ENCODE data around the gene TOP2B.

TOP2B gene

GRCh38 chr3:25584011-25584789 lies 80.5 kb downstream of the TOP2B start:
- DNase-seq (ENCODE audit: low read depth in 2 of 2), result no peak

DNA sequence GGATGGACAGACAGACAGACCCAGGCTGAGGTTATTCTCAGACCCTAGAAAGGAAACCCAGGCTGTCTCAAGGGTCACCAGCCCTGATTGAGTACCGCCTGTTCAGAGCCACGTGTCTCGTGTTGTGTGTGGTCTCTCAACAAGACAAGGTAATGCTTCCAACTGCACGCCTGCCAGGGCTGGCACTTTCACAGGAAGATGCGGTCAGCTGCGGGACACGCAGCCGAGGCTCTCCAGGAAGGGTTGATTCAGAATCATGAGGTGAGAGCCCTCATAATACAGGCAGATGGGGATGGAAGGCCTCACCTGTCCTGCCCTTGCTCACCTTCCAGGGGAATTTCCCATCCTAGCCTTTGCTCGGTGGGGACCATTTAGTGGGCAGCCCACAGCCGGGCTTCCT lies 81.4 kb downstream of the TOP2B start:
- DNase-seq (ENCODE audit: low read depth in 2 of 2), result no peak

DNA sequence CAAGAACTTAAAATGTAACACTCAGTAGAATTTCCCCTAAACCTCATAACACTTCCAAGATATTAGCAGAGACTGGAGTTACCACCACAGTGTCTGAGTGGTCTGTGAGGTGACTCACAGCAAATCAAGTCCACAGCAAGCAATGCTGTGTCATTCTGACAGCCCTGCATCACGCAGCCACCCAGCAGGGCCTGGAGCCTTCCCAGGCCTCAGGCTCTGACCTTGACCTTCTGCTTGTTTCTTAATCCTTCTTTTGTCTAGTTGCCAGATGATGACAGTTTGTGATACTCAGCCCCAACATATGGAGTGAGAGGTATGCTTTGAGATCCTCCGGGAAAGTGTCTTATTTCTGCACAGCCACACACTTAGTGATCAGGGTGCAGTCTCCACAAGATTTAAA lies 82.5 kb downstream of the TOP2B start:
- DNase-seq (ENCODE audit: low read depth in 2 of 2), result no peak

GRCh38 chr3:25581823-25582222 lies 82.9 kb downstream of the TOP2B start:
- no peak for DNase-seq (ENCODE audit: low read depth in 2 of 2)

GRCh38 chr3:25581335-25581734 lies 83.4 kb downstream of the TOP2B start:
- no peak for DNase-seq (ENCODE audit: low read depth in 2 of 2)

DNA sequence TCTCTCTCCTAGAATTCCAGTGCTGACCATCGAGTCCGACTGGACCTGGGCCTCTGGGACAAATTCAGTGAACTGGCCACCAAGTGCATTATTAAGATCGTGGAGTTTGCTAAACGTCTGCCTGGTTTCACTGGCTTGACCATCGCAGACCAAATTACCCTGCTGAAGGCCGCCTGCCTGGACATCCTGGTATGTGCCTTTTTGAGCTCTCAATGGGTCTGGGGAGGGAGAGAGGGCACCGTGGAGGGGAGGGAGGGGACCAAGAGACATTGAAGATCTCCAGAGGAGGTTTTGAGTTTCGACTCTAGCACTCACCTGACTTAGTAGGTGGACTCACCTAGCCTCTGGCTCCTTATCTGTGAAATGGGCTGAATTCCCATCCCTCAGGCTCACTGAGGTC lies 84.2 kb downstream of the TOP2B start:
- no peak for DNase-seq (ENCODE audit: low read depth in 2 of 2)

DNA sequence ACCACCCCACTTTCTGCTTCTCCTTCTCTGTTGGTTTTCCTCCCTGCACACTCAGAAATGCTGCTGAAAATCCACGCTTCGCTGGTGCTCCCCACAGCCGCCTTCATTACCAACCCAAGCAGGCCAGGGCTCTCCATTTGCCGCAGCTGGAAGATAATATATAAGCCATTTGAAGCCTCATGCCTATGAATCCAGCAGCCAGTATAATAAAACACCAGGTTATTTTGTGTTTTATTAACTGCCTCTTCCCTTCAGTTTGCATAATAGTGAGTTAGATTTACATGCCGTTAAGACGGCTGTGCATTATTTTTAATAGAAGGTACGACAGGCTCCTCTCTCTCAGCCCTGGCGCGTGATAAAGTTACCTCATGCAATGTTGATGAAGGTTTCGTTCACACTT lies 86.6 kb downstream of the TOP2B start:
- DNase-seq (ENCODE audit: low read depth in 2 of 2), result no peak

DNA sequence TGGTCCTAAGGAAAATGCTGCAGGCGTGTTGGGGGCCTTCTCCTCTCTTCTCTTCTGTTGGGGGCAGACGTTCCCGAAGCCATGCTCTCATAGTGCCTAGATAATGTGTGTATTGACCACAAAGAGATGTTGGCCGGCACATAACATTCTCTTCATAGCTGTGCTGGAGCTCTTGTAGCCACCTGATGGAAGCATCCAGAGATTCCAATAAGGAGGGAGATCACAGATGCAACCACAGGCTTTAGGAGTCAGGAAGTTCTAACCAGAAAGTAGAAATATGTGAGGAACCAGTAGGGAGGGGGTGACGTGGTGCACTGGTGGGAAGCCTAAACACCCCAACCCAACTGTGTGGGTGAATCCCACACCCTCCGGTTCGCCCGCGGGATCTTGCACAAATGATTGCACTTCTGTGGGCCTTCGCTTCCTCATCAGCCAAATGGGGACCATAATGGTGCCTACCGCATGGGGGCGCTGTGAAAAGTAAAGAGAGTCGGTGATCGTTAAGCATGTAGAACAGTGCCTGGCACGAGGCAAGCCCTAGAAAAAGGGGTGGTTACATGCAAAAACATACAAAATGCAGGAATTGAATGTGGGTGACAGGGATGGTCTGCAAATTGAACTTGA lies 87.8 kb downstream of the TOP2B start:
- no peak for DNase-seq (ENCODE audit: low read depth in 2 of 2)

DNA sequence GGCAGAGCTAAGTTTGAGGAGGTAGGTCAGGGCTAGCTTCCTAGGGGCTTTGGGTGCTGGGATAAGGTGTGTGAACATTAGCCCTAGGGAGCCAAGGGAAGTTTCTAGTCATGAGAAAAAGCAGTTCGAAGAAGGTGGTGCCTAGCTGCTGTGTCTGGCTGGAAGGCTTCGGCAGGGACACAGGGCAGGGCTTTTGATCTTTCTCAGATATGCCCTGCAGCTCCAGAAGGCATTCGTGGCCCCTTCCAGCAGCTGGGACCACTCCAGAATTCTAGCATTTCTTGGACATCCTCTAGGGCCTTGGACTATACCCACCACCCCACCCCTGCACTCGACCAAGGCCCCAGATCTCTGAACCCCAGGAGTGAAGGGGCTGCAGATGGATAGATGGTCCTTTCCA lies 88.6 kb downstream of the TOP2B start:
- no peak for DNase-seq (ENCODE audit: low read depth in 2 of 2)

DNA sequence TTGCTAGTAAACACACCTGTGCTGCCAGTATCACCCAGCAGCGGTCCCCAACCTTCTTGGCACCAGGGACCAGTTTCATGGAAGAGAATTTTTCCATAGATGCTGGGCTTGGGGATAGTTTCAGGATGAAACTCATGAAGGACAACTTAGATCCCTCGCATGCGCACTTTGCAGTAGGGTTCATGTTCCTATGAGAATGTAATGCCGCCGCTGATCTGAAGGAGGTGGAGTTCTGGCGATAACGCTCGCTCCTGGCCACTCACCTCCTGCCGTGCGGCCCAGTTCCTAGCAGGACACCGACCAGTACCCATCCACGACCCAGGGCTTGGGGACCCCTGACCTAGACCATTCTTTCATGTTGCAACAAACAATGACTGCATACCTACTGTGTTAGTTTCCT lies 89.7 kb downstream of the TOP2B start:
- no peak for DNase-seq (ENCODE audit: low read depth in 2 of 2)

DNA sequence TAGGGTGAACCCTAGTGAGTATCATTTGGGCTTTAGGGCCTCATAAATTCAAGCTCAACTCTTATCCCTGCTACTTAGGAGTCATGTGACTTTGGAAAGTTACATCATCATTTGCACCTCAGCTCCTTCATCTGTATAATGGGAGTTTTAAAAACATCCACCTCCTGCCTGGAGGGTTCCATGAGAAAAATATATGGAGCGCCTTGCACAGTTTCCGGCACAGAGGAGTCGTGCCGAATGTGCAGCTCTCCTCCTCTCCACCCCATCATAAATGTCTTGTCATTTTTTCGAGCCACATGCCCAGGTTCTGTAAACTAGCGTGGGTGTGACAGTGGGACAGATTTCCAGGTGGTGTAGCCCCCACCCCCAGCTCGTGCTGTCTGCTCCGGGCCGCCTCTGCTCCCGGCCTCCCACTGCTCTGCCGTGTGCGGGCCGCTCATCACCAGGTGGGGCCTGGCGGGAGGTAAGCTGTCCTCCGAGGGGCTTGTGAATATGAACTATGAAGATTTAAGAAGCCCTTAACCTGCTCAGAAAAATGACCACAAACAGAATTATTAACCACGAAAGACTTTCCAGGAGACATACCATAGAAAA lies 90.4 kb downstream of the TOP2B start:
- DNase-seq (ENCODE audit: low read depth in 2 of 2), result no peak

GRCh38 chr3:25573386-25574171 lies 91.1 kb downstream of the TOP2B start:
- no peak for DNase-seq (ENCODE audit: low read depth in 2 of 2)

- DNase-seq (ENCODE audit: low read depth in 2 of 2), result no peak
Measured at GRCh38 chr3:25572919-25573385, 91.8 kb downstream of the TOP2B start.

- no peak for DNase-seq (ENCODE audit: low read depth in 2 of 2)
Measured at GRCh38 chr3:25572336-25572735, 92.4 kb downstream of the TOP2B start.

DNA sequence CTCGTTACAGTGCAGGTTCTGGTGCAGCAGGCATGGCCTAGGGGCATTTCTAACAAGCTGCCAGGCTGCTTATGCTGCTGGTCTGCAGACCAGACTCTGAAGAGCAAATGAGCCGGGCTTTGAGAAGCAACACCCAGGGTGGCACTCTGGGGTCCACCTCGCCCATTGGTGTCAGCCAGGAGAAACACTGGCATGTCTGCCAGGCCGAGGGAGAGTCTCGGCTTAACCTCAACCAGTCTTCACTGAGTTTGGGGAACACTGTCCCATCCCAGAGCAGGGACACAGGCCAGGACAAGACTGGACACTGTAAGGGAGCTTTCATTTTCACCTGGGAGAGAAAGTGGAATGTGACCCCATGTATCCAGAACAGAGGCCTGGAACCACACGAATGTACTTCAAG lies 93.4 kb downstream of the TOP2B start:
- DNase-seq (ENCODE audit: low read depth in 2 of 2), result no peak

DNA sequence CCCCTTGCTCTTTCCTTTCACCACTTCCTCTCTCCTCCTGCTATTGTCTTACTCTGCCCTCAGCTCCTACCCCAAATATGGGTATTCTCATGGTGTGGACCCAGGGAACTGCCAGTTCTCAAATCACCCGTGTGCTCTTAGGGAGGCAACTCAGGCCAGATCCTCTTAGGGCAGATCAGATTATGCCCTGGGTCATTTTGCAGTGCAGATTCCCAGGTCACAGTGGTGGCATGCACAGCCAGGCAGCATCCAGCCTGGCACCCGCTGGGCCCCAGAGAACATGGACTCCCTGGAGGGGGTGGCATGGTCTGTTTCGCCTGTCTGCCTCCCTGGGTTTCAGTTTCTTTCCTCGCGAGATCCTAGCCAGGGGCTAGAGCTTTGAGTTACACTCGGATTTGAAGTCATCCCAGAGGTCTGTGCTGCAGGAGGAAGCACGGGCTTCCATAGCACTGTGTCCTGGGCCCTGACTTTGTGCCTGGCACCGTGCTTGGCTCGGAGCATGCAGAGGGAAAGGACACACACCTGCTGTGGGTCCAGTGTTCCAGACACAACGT lies 96.1 kb downstream of the TOP2B start:
- DNase-seq (ENCODE audit: low read depth in 2 of 2), result no peak

DNA sequence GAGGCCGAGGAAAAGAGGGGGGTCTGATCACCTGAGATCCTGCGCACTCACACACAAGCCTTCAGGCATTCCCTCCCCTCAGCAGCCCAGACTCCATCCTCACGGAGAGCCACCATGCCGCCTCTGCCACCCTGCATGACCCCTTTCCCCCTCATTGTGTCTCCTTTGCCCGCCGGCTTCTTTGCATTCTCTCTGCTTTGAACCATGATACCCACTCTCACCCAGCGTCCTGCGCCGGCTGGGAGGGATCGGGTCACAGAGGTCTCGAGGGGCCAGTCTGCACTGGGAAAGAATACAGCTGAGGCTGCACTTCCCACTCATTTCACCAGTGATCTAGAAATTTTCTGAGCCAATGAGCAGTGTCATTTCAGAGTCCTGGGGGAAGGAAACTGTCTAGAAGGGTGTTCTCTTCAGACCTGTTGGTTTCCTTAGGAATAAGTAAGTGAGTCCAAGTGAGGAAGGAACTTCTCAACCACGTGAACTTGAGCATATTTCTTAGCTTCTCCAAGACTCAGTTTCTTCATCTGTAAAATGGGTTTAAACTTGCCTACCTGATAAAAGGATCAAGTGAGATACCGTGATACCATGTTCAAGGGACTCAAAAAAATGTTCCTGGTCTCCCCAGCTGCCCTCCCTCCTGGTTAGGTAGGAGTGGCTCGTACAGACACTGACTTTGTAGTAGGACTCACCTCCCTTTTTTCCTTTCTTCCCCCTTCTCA lies 96.7 kb downstream of the TOP2B start:
- DNase-seq (ENCODE audit: low read depth in 2 of 2), result no peak

GRCh38 chr3:25567388-25567787 lies 97.3 kb downstream of the TOP2B start:
- no peak for DNase-seq (ENCODE audit: low read depth in 2 of 2)

GRCh38 chr3:25566358-25566920 lies 98.3 kb downstream of the TOP2B start:
- no peak for DNase-seq (ENCODE audit: low read depth in 2 of 2)

DNA sequence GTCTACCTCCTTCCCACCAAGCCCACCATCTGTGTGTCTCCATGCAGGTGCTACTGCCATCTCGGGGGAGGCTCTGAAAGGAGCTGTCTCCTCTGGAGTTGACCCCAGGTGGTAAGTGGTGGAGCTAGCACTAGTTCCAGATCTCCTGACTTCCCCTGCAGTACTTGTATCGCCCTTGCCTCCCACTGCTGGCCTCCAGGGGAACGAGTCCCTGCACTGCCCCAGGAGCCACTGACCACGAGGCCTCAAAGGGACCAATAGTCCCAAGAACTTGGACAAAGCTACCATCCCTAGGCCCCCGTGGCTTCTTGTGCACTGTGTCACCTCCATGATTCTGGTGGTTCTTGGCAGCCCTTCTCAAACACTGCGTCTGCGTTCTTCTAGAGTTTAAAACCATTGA lies 98.9 kb downstream of the TOP2B start:
- no peak for DNase-seq (ENCODE audit: low read depth in 2 of 2)

DNA sequence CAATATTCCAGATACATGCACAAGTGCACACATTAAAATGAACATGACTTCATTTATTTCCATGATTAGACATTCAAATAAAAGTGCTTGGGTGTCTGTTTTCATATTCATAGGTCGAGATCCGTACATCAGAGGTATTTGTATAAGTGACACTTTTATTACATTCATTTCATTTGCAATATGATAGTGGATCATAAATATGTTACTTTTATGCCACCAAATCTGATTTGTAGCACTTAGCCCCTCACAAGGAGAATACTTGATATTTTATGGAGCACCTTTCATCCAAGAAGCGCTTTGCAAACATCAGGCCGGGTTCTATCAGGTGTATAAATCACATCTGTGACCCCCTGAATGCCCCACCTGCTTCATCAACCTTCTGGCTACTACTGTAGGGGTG lies 100.6 kb downstream of the TOP2B start:
- DNase-seq (ENCODE audit: low read depth in 2 of 2), result no peak

Data from stimulated activated CD8-positive, alpha-beta memory T cell treated with anti-CD3 and anti-CD28 coated beads, Interleukin-7, amount 100 ng/mL, for 4 hours (primary cell).